Activated CD4-positive, alpha-beta memory T cell treated with anti-CD3 and anti-CD28 coated beads for 36 hours (primary cell): ENCODE results near the gene TBC1D25. TPM values are rescaled to one million over a fixed set of nuclear protein-coding genes. Genes with fewer than 3 reads are reported as not detected.
A peak's percentile ranks its signal among the peaks of the same experiment; 100 is the strongest.

Experiments
- CTCF ChIA-PET: fragments of 350-600 bp; sonication (Branson Sonifier 250); formaldehyde crosslinking; loops from one replicate; lab custom pipeline; 2021; ENCODE audit warnings: antibody characterized with exemption, inconsistent platforms; lab: Charles Lee
- POLR2A ChIA-PET: fragments of 350-600 bp; sonication (Branson Sonifier 250); formaldehyde crosslinking; loops from one replicate; lab custom pipeline; 2021; ENCODE audit warnings: antibody characterized with exemption; lab: Charles Lee
- DNase-seq: peaks from one replicate; pipeline ENCODE4 v3.0.0-alpha.2; 2020
- H3K27ac Mint-ChIP-seq: one replicate; pipeline ENCODE4 v1.8.0; 2021; ENCODE audit warnings: mixed read lengths
- H3K27me3 Mint-ChIP-seq: one replicate; pipeline ENCODE4 v1.8.0; 2021; ENCODE audit warnings: mixed read lengths
- H3K36me3 Mint-ChIP-seq: one replicate; pipeline ENCODE4 v1.8.0; 2021; ENCODE audit warnings: mixed read lengths
- H3K4me1 Mint-ChIP-seq: one replicate; pipeline ENCODE4 v1.8.0; 2021; ENCODE audit warnings: low read depth, mixed read lengths
- H3K4me3 Mint-ChIP-seq: one replicate; pipeline ENCODE4 v1.8.0; 2021; ENCODE audit warnings: mild to moderate bottlenecking, mixed read lengths
- H3K9me3 Mint-ChIP-seq: one replicate; pipeline ENCODE4 v1.8.0; 2021; ENCODE audit warnings: mixed read lengths
- intact Hi-C: fragments of 100-400 bp; cut with micrococcal nuclease; formaldehyde crosslinking; loops from one replicate; pipeline ENCODE4 v1.15.1; 2023
- total RNA-seq, 2 experiments: library from RNA; stranded (reverse); gene quantifications; one replicate each; pipeline ENCODE4 v1.2.3, GENCODE V29; 2021

The TBC1D25 gene
- total RNA-seq, 2 experiments from 2014 or later = 13.5 to 16.2 TPM

DNA sequence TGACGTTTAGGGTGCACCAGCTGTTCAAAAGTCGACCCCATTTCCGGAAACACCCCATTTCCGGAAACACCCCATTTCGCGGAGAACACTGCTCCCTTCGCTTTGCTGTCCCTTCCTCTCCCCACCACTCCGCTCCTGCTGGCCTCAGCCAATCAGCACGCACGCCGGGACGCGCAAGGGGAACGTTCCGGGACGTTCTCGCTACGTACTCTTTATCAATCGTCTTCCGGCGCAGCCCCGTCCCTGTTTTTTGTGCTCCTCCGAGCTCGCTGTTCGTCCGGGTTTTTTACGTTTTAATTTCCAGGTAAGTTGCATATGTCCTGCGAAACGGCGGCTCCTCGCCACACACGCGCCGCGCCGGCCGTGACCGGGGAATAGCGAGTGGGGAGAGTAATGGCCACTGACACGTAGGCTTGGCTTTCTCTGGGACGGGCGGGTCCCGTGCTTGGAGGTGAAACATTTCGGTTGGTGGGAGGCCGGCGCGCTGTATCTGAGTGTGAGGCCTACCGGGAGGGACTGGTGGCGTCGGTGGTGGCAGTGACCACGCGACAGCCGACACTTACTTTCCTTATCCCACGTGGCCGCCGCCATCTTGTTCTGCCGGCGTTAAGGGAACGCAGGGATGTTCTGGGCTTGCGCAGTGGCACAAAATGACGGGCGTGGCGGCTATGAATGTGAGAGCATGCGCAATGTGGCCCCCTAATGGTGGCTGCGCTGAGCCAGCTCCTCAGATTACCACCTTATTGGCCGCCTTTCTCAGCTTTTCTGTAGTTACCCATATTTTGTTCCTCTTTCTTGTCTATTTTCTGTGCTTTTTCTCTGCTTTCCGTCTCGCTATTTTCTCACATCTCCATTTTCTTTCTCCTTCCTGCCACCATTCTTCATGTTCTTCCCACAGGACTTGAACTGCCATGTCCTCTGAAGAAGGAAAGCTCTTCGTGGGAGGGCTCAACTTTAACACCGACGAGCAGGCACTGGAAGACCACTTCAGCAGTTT, 35.1 kb downstream of the TBC1D25 start, which contains the start of gene RBM3:
RBM3 (plus strand) TSS at position 215 of the 997 bp plus-strand sequence; CDS start at position 912, 697 bp downstream.
- H3K4me1 Mint-ChIP-seq = peaks cover 17% of the 10 kb centered on the region
- H3K27me3 Mint-ChIP-seq = no peaks in the 10 kb centered on the region
- intact Hi-C loops = loop anchor here (1.0 to 10.0 kb wide), 6 partner anchors 23 to 700 kb away; partner anchors contain the start of genes EBP, TBC1D25, WAS and WDR13
- peak within 1 kb of the TSS; percentile 90 for H3K27ac Mint-ChIP-seq
- peak within 1 kb of the TSS; percentile 92 for H3K4me3 Mint-ChIP-seq
- DNase-seq = peak; percentile 95
- H3K9me3 Mint-ChIP-seq = no peaks in the 10 kb centered on the region
- H3K36me3 Mint-ChIP-seq = peaks cover 40% of the 10 kb centered on the region
- POLR2A ChIA-PET = interaction anchor here (0.8 to 1.5 kb wide), 6 partner anchors 16 to 100 kb away, joined by 3 to 12 read pairs (median 3); partner anchors contain the start of gene TBC1D25
- CTCF ChIA-PET = interaction anchor here (0.6 to 0.9 kb wide), 2 partner anchors 22 to 100 kb away, joined by 3 read pairs; no protein-coding TSS in a partner anchor

DNA sequence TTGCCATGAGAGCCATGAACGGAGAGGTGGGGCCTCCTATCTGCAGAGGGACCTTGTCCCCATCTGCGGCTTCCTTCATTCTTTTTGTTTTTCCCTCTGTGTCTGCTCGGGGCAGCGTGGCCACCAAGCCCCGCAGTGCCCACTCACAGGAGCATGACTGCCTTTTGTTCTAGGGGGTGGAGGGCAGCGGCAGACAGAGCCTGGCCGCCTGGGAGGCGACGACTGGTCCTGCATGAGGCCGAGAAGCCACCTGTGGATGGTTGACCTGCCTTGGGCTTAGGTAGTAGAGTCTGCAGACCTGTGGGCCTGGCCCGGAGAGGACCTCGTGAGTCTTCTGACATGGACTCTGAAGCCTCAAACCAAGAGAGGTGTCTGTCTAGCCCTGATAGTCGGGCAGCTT, 36.1 kb downstream of the TBC1D25 start:
- peak overlapping the region; percentile 90 for H3K27ac Mint-ChIP-seq
- no peaks in the 10 kb centered on the region for H3K27me3 Mint-ChIP-seq
- peaks cover 21% of the 10 kb centered on the region for H3K4me1 Mint-ChIP-seq
- POLR2A ChIA-PET = no interaction called here
- peak overlapping the region; percentile 92 for H3K4me3 Mint-ChIP-seq
- no peak for DNase-seq
- intact Hi-C loops = loop anchor here (2.0 to 10.0 kb wide), 3 partner anchors 55 to 699 kb away; partner anchors contain the start of genes EBP and WAS
- H3K36me3 Mint-ChIP-seq = peaks cover 42% of the 10 kb centered on the region
- CTCF ChIA-PET = no interaction called here
- H3K9me3 Mint-ChIP-seq = no peaks in the 10 kb centered on the region

DNA sequence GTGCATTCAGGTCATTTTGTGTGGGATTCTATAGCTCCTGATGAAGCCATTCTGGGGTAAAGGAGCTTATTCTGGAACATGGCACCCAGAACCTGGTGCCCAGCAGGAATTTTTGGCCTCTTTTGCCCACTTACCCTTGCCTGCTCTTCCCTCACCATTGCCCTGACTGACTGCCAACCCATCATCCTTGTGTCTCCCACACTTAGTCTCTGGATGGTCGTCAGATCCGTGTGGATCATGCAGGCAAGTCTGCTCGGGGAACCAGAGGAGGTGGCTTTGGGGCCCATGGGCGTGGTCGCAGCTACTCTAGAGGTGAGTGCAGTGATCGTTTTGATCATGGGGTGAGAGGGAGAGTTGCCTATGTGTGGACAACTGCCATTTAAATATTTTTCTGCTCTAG, 36.6 kb downstream of the TBC1D25 start:
- CTCF ChIA-PET = no interaction called here

DNA sequence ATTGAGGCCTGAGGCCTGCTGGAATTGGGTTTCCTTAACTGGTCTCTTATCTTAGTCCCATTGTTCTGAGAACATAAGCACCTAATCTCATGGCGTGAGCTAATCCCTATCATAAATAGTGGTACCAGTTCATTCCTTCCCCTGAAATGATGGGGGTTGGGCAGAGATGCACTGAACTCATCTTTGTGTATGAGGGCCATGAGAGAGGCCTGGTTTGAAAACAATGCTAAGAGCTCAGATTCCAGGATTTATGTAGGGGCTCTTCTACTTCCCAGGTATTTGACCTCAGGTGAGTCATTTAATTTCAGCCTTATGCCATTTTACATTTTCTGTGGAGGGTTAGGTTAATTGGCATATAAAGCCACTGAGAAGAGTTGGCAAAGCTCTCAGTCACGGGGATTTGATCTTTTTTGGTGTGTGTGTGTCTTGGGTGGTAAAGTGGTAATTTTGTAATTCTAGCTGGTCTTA, 39.2 kb downstream of the TBC1D25 start:
- H3K9me3 Mint-ChIP-seq = no peaks in the 10 kb centered on the region
- H3K4me1 Mint-ChIP-seq = peaks cover 21% of the 10 kb centered on the region
- H3K27ac Mint-ChIP-seq = peak overlapping the region; percentile 38
- H3K36me3 Mint-ChIP-seq = peaks cover 42% of the 10 kb centered on the region
- POLR2A ChIA-PET = interaction anchor here (0.7 to 1.5 kb wide), 3 partner anchors 57 to 333 kb away, joined by 3 read pairs; partner anchors contain the start of genes EBP and SLC35A2
- intact Hi-C loops = loop anchor here (10.0 kb wide), 2 partner anchors 106 to 696 kb away; partner anchors contain the start of gene WAS
- CTCF ChIA-PET = no interaction called here
- no peak for DNase-seq
- H3K27me3 Mint-ChIP-seq = no peaks in the 10 kb centered on the region
- H3K4me3 Mint-ChIP-seq = no peak overlapping the region

More for the DNA sequence above, 36.6 kb downstream of the TBC1D25 start:
- no peaks in the 10 kb centered on the region for H3K27me3 Mint-ChIP-seq
- H3K27ac Mint-ChIP-seq = peak overlapping the region; percentile 56
- peak overlapping the region; percentile 92 for H3K4me3 Mint-ChIP-seq
- peaks cover 21% of the 10 kb centered on the region for H3K4me1 Mint-ChIP-seq
- DNase-seq = no peak
- POLR2A ChIA-PET = no interaction called here
- H3K36me3 Mint-ChIP-seq = peaks cover 42% of the 10 kb centered on the region
- intact Hi-C loops = loop anchor here (10.0 kb wide), 2 partner anchors 109 to 699 kb away; partner anchors contain the start of gene WAS
- no peaks in the 10 kb centered on the region for H3K9me3 Mint-ChIP-seq

DNA sequence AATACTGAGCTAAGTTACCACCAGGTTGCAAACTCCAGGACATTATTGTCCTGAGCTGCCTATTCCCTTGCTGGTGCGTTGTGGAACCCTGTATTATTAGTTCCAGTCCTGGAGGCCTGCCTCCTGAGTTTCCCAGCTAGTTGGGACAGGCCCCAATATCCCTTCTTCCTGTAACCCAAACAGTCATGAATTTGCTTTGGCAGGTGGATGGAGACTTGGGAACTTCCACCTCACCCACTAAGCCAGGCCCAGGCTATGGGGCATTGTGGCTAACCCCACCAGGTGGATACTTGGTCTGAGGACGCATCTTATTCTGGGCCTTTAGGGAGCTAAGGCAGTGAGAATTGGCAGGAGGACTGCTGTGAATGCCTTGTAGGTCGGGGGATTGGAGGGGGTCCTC, 39.7 kb downstream of the TBC1D25 start:
- H3K9me3 Mint-ChIP-seq = no peaks in the 10 kb centered on the region
- no peak for DNase-seq
- intact Hi-C loops = loop anchor here (10.0 kb wide), 2 partner anchors 106 to 696 kb away; partner anchors contain the start of gene WAS
- H3K27me3 Mint-ChIP-seq = no peaks in the 10 kb centered on the region
- H3K4me3 Mint-ChIP-seq = no peak overlapping the region
- ChIA-PET POLR2A (interaction anchor here (0.7 to 1.5 kb wide), 3 partner anchors 58 to 333 kb away, joined by 3 read pairs; partner anchors contain the start of genes EBP and SLC35A2), CTCF (no interaction called here)
- peaks cover 21% of the 10 kb centered on the region for H3K4me1 Mint-ChIP-seq
- no peak overlapping the region for H3K27ac Mint-ChIP-seq
- H3K36me3 Mint-ChIP-seq = peaks cover 42% of the 10 kb centered on the region

DNA sequence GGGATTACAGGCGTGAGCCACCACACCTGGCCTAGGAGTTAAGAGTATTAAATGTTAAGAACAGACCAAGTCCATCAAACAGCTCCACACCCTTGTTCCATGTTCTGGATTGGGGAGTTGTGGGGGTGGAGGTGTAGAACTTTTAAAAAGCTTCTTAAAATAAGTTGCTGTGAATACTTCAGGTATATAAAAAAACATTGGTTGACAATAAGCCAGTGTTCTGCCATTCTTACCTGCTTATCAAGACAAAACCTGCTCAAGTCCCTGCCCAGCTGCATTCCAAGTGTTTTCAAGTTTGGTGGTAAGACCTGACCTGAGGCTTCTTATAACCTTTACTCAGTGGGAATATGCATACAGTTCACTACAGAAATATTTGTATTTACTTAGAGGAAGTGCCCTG, 41.1 kb downstream of the TBC1D25 start:
- Mint-ChIP-seq H3K36me3 (peaks cover 31% of the 10 kb centered on the region), H3K27ac (no peak overlapping the region), H3K4me3 (no peak overlapping the region), H3K4me1 (peaks cover 19% of the 10 kb centered on the region), H3K9me3 (no peaks in the 10 kb centered on the region), H3K27me3 (no peaks in the 10 kb centered on the region)
- CTCF ChIA-PET = no interaction called here
- intact Hi-C loops = no loop called here
- no peak for DNase-seq
- POLR2A ChIA-PET = no interaction called here

DNA sequence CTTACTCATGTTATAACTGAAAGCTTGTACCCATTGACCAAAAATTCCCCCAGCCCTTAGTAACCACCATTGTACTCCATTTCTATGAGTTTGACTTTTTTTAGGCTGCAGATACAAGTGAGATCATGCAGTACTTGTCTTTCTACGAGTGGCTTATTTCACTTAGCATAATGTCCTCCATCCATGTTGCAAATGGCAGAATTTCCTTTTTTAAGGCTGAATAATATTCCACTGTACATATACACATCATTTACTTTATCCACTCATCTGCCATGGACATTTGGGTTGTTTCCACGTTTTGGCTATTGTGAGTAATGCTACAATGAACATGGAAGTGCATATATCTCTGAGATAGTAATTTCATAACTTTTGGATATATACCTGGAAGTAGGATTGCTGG, 45.2 kb downstream of the TBC1D25 start:
- intact Hi-C loops = no loop called here

DNA sequence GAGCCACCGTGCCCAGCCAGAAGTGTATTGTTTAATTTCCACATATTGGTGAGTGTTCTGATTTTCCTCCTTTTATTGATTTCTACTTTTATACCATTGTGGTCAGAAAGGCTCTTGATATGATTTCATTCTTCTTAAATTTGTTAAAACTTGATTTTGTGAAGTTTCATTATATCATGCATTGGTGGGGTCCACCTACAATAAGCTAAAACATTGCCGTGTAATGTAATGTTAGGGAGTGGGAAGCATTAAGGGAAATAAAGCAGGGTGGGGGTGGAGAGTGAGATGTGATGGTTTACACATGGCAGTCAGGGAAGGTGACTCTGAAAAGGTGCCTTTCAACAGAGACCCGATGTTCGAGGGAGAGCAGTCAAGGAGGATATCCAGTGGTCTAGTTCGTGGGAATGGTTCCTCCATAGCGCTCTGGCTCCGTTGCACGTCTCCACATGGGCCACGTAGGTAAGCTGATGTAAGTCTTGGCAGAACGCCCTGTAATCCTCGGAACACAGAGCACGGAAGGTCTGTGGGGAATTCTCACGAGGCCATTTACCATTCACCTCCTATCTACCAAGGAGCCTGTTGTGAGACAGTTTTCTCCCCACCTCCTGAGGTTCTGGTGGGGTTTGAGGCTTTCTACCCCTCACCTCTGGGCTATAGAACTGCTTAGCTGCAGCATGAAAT, 50.1 kb downstream of the TBC1D25 start:
- no peaks in the 10 kb centered on the region for H3K4me1 Mint-ChIP-seq
- H3K27me3 Mint-ChIP-seq = no peaks in the 10 kb centered on the region
- ChIA-PET POLR2A (no interaction called here), CTCF (no interaction called here)
- no peak for DNase-seq
- no peak overlapping the region for H3K27ac Mint-ChIP-seq
- no peak overlapping the region for H3K4me3 Mint-ChIP-seq
- intact Hi-C loops = no loop called here
- no peaks in the 10 kb centered on the region for H3K36me3 Mint-ChIP-seq
- H3K9me3 Mint-ChIP-seq = no peaks in the 10 kb centered on the region

More for the DNA sequence above, 45.2 kb downstream of the TBC1D25 start:
- Mint-ChIP-seq H3K4me3 (no peak overlapping the region), H3K27me3 (no peaks in the 10 kb centered on the region), H3K36me3 (peaks cover 1% of the 10 kb centered on the region), H3K4me1 (peaks cover 3% of the 10 kb centered on the region), H3K27ac (no peak overlapping the region), H3K9me3 (no peaks in the 10 kb centered on the region)
- ChIA-PET CTCF (no interaction called here), POLR2A (no interaction called here)
- no peak for DNase-seq

DNA sequence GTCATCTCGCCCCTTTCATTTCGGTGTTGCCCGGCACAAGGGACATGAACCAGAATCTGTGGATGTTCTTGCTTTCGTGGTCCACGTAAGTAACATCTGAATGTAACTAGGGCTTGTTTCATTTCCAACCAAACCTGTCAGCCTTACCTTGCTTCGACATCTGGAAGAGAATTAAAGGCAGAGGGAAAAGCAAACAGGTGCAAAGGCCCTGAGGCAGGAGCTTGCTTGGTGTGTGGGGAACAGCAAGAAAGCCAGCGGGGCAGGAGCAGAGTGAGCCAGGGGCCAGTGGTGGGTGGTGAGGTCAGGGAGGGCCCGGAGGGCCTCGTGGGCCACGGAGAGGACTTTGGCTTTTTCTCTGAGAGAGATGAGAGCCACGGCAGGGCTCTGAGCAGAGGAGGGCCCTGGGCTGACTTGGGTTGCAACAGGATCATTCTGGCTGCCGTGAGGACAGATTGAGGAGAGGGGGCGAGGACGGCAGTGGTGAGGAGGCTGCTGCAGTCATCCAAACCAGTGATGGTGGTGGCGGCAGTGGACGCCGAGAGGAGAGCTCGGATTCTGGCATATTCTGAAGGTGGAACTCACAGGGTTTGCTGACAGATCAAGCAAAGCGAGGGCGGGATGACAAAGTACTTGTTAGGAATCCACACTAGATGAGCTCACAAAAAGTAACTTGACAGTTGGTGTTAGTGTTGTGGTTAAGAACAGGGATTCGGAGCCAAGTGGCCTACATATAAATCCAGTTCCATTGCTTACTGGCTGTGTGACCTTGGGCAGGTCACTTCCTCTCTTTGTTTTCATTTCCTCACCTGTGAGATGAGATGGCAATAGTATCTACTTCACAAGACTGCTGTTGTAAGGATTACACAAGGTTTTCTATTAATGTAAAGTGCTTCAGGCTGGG, 50.9 kb downstream of the TBC1D25 start:
- H3K4me3 Mint-ChIP-seq = no peak overlapping the region
- DNase-seq = no peak
- H3K4me1 Mint-ChIP-seq = no peaks in the 10 kb centered on the region
- ChIA-PET POLR2A (no interaction called here), CTCF (no interaction called here)
- H3K27ac Mint-ChIP-seq = no peak overlapping the region
- H3K36me3 Mint-ChIP-seq = no peaks in the 10 kb centered on the region
- intact Hi-C loops = no loop called here
- H3K9me3 Mint-ChIP-seq = no peaks in the 10 kb centered on the region
- no peaks in the 10 kb centered on the region for H3K27me3 Mint-ChIP-seq

DNA sequence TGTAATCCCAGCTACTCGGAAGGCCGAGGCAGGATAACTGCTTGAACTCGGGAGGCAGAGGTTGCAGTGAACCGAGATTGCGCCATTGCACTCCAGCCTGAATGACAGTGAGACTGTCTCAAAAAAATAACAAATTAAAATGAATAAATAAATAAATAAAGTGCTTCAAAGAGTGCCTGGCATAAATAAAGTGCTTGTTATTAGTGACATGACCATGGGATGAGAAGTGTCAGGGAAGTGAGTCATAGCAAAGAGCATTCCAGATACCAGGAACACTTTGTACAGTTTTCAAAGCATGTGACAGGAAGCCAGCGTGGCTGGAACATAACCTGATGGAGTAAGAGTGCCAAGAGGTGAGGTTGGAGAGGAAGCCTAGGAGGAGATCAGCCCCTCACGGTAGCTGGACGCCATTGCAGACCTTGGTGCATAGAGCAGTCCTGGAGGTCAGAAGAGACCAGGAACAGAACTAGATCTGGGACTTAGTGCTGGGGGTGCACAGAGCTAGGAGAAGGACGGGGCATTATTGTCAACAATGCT, 51.8 kb downstream of the TBC1D25 start:
- no peaks in the 10 kb centered on the region for H3K4me1 Mint-ChIP-seq
- H3K27ac Mint-ChIP-seq = no peak overlapping the region
- DNase-seq = no peak
- no peaks in the 10 kb centered on the region for H3K36me3 Mint-ChIP-seq
- no peaks in the 10 kb centered on the region for H3K9me3 Mint-ChIP-seq
- intact Hi-C loops = no loop called here
- H3K27me3 Mint-ChIP-seq = no peaks in the 10 kb centered on the region
- CTCF ChIA-PET = no interaction called here
- POLR2A ChIA-PET = no interaction called here
- no peak overlapping the region for H3K4me3 Mint-ChIP-seq

DNA sequence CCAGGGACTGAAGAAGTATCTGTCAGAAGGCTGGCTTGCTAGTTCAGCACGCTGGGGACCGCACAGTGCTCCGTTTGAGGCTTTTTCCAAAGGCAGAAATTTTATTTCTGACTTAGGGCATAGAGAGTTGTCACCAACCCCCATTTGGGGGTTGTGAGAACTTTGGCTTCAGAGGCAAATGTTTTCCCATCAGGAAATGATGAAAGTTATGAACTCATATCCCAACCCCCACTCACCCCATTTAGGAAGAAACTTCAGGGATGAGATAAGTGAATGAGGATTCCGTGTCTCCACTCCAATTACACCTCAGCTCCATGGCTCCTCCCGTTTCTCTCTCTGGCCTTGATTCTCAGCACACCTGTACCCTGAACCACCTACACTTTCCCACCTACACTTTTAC, 53.5 kb downstream of the TBC1D25 start:
- Mint-ChIP-seq H3K4me1 (peaks cover 2% of the 10 kb centered on the region), H3K4me3 (no peak overlapping the region), H3K27ac (no peak overlapping the region), H3K9me3 (no peaks in the 10 kb centered on the region), H3K36me3 (no peaks in the 10 kb centered on the region), H3K27me3 (no peaks in the 10 kb centered on the region)
- DNase-seq = no peak
- ChIA-PET CTCF (no interaction called here), POLR2A (no interaction called here)
- intact Hi-C loops = no loop called here
